ENCODE data around the gene PGS1. TPM values are rescaled to one million over a fixed set of nuclear protein-coding genes. Genes with fewer than 3 reads are reported as not detected.
A peak's percentile ranks its signal among the peaks of the same experiment; 100 is the strongest.

PGS1 gene
- total RNA-seq, 1 donor from 2014 or later: 22.7 TPM

- DNase-seq (ENCODE audit: low spot score): no peak
- H3K27ac Mint-ChIP-seq (ENCODE audit: unreplicated experiment): peak overlapping the region; percentile 32
- no peak overlapping the region for H3K4me3 Mint-ChIP-seq (ENCODE audit: unreplicated experiment)
- H3K9me3 Mint-ChIP-seq (ENCODE audit: low read depth): no peaks in the 10 kb centered on the region
- peaks cover 13% of the 10 kb centered on the region for H3K36me3 Mint-ChIP-seq (ENCODE audit: low read depth)
- no peak for TF ChIP-seq CTCF (IDR thresholded peaks at IDR 0.05)
- no peaks in the 10 kb centered on the region for H3K27me3 Mint-ChIP-seq (ENCODE audit: low read depth)
- peaks cover 15% of the 10 kb centered on the region for H3K4me1 Mint-ChIP-seq (ENCODE audit: low read depth)
These were observed 49.7 kb downstream of the PGS1 start for GRCh38 chr17:78428025-78428575.

GRCh38 chr17:78428836-78429617 is 50.6 kb downstream of the PGS1 start:
- no peak overlapping the region for H3K27ac Mint-ChIP-seq (ENCODE audit: unreplicated experiment)
- TF ChIP-seq CTCF (IDR thresholded peaks at IDR 0.05): no peak
- no peak for DNase-seq (ENCODE audit: low spot score)

GRCh38 chr17:78429618-78429995 is 51.2 kb downstream of the PGS1 start:
- no peaks in the 10 kb centered on the region for H3K27me3 Mint-ChIP-seq (ENCODE audit: low read depth)
- H3K4me1 Mint-ChIP-seq (ENCODE audit: low read depth): peaks cover 15% of the 10 kb centered on the region
- no peak overlapping the region for H3K27ac Mint-ChIP-seq (ENCODE audit: unreplicated experiment)
- H3K9me3 Mint-ChIP-seq (ENCODE audit: low read depth): no peaks in the 10 kb centered on the region
- TF ChIP-seq CTCF (IDR thresholded peaks at IDR 0.05): no peak
- H3K36me3 Mint-ChIP-seq (ENCODE audit: low read depth): peaks cover 9% of the 10 kb centered on the region
- no peak overlapping the region for H3K4me3 Mint-ChIP-seq (ENCODE audit: unreplicated experiment)
- DNase-seq (ENCODE audit: low spot score): no peak

More at GRCh38 chr17:78428836-78429617, 50.6 kb downstream of the PGS1 start:
- Mint-ChIP-seq H3K4me3 (ENCODE audit: unreplicated experiment) (no peak overlapping the region), H3K4me1 (ENCODE audit: low read depth) (peaks cover 15% of the 10 kb centered on the region), H3K9me3 (ENCODE audit: low read depth) (no peaks in the 10 kb centered on the region), H3K27me3 (ENCODE audit: low read depth) (no peaks in the 10 kb centered on the region), H3K36me3 (ENCODE audit: low read depth) (peaks cover 12% of the 10 kb centered on the region)

GRCh38 chr17:78430892-78431691 is 52.6 kb downstream of the PGS1 start:
- no peak for TF ChIP-seq CTCF (IDR thresholded peaks at IDR 0.05)
- Mint-ChIP-seq H3K9me3 (ENCODE audit: low read depth) (no peaks in the 10 kb centered on the region), H3K4me1 (ENCODE audit: low read depth) (peaks cover 17% of the 10 kb centered on the region), H3K27me3 (ENCODE audit: low read depth) (peaks cover 3% of the 10 kb centered on the region), H3K36me3 (ENCODE audit: low read depth) (peaks cover 4% of the 10 kb centered on the region), H3K27ac (ENCODE audit: unreplicated experiment) (no peak overlapping the region), H3K4me3 (ENCODE audit: unreplicated experiment) (no peak overlapping the region)
- no peak for DNase-seq (ENCODE audit: low spot score)

- no peak overlapping the region for H3K27ac Mint-ChIP-seq (ENCODE audit: unreplicated experiment)
- no peaks in the 10 kb centered on the region for H3K9me3 Mint-ChIP-seq (ENCODE audit: low read depth)
- TF ChIP-seq CTCF (IDR thresholded peaks at IDR 0.05): no peak
- H3K4me1 Mint-ChIP-seq (ENCODE audit: low read depth): peaks cover 17% of the 10 kb centered on the region
- H3K27me3 Mint-ChIP-seq (ENCODE audit: low read depth): peaks cover 3% of the 10 kb centered on the region
- H3K36me3 Mint-ChIP-seq (ENCODE audit: low read depth): peaks cover 4% of the 10 kb centered on the region
- no peak for DNase-seq (ENCODE audit: low spot score)
- no peak overlapping the region for H3K4me3 Mint-ChIP-seq (ENCODE audit: unreplicated experiment)
These were observed 53.2 kb downstream of the PGS1 start for GRCh38 chr17:78431692-78431958.

Measured in chondrocyte (in vitro differentiated cells).